PC-9 (cell line): ENCODE data around the gene ALDOA.
"Not testable (repeated sequence)": the region's sequence is repeated elsewhere in the genome, so short reads cannot be mapped to it uniquely, and the experiment has no call there.

ENCODE experiments used
- CTCF ChIP-seq: fragments of 200-600 bp; sonication (generic); conservative IDR thresholded peaks from 2 replicates; pipeline ENCODE4 v1.6.1; 2017; ENCODE audit warnings: mixed run types, antibody characterized with exemption, mild to moderate bottlenecking, moderate library complexity
- EZH2 ChIP-seq: fragments of 200-600 bp; sonication (generic); IDR thresholded peaks from 2 replicates; pipeline ENCODE4 v1.8.0; 2017; ENCODE audit warnings: antibody characterized with exemption, low read depth

DNA sequence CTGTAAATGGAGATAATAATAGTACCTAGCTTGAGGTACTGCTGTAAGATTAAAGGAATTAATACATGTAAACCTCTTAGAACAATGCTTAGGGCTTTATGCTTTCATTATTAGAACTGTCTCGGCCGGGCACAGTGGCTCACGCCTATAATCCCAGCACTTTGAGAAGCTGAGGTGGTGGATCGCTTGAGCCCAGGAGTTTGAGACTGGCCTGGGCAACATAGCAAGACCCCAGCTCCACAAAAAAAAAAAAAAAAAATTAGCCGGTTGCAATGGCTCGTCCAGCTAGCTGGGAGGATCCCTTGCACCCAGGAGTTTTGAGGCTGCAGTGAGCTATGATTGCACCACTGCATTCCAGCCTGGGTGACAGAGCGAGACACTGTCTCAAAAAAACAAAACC is 49.3 kb downstream of the ALDOA start:
- TF ChIP-seq CTCF, EZH2: not testable (repeated sequence)
